AG04450 (cell line): ENCODE data around the gene NUP107. TPM values are rescaled to one million over a fixed set of nuclear protein-coding genes. Genes with fewer than 3 reads are reported as not detected.

ENCODE experiments used
- CTCF ChIA-PET: fragments of 300-600, 350-600 bp; formaldehyde crosslinking; extraction: SDS; loops from one replicate; lab custom pipeline; 2022; ENCODE audit warnings: antibody characterized with exemption, inconsistent platforms; lab: Charles Lee
- POLR2A ChIA-PET: fragments of 350-600 bp; formaldehyde crosslinking; extraction: SDS; loops from one replicate; lab custom pipeline; 2021; ENCODE audit warnings: antibody characterized with exemption, inconsistent platforms; lab: Yijun Ruan, JAX
- DNase-seq: peaks from one replicate; pipeline ENCODE4 v3.0.0-alpha.2; 2011; ENCODE audit warnings: low read depth, low spot score
- H3K27ac ChIP-seq: one replicate; pipeline ENCODE4 v1.5.1; 2012; ENCODE audit warnings: low read depth, low read length, control low read depth
- H3K27me3 ChIP-seq: one replicate; pipeline ENCODE4 v1.6.0; 2012; ENCODE audit warnings: low read length; ENCODE audit not compliant: control insufficient read depth, insufficient read depth
- H3K4me3 ChIP-seq: 2 replicates; pipeline ENCODE4 v1.5.1; 2011; ENCODE audit warnings: mild to moderate bottlenecking, low read depth, low read length, control low read depth
- H3K9me3 ChIP-seq: 2 replicates; pipeline ENCODE4 v1.5.1; 2012; ENCODE audit warnings: low read length; ENCODE audit not compliant: control insufficient read depth, insufficient read depth
- CTCF ChIP-seq: IDR thresholded peaks from 2 replicates; pipeline ENCODE4 v1.5.1; 2011; ENCODE audit warnings: low read depth, low read length, control low read depth, inconsistent platforms
- polyA plus RNA-seq: library from polyadenylated mRNA; depleted of rRNA; stranded (reverse); fragments of >200 nt; gene quantifications from 2 replicates; pipeline ENCODE4 v1.2.3, GENCODE V29; 2011

The NUP107 gene
- polyA plus RNA-seq, 1 experiment = 46.7 TPM

- no peaks in the 10 kb centered on the region for H3K9me3 ChIP-seq
- TF ChIP-seq CTCF = no peak
- H3K27me3 ChIP-seq = no peaks in the 10 kb centered on the region
- CTCF ChIA-PET = interaction anchor here (0.5 kb wide), 1 partner anchor 54 kb away, joined by 3 read pairs; no protein-coding TSS in a partner anchor
- POLR2A ChIA-PET = interaction anchor here (0.7 to 1.0 kb wide), 2 partner anchors 18 to 391 kb away, joined by 3 read pairs; no protein-coding TSS in a partner anchor
- DNase-seq = no peak
- no peak overlapping the region for H3K4me3 ChIP-seq
- H3K27ac ChIP-seq = no peak overlapping the region
These were observed 98.6 kb downstream of the NUP107 start for GRCh38 chr12:68785358-68785757.

GRCh38 chr12:68785823-68786222, 99.0 kb downstream of the NUP107 start:
- no peaks in the 10 kb centered on the region for H3K27me3 ChIP-seq
- no peak overlapping the region for H3K27ac ChIP-seq
- no peak for DNase-seq
- no peak overlapping the region for H3K4me3 ChIP-seq
- ChIA-PET CTCF (interaction anchor here (0.5 to 0.6 kb wide), 2 partner anchors 54 to 357 kb away, joined by 3 to 6 read pairs; no protein-coding TSS in a partner anchor), POLR2A (interaction anchor here (0.7 to 1.0 kb wide), 2 partner anchors 18 to 391 kb away, joined by 3 read pairs; no protein-coding TSS in a partner anchor)
- no peaks in the 10 kb centered on the region for H3K9me3 ChIP-seq
- no peak for TF ChIP-seq CTCF

- no peak overlapping the region for H3K27ac ChIP-seq
- ChIA-PET CTCF (interaction anchor here (0.6 to 1.0 kb wide), 2 partner anchors 20 to 22 kb away, joined by 3 read pairs; no protein-coding TSS in a partner anchor), POLR2A (interaction anchor here (0.6 to 1.2 kb wide), 2 partner anchors 22 to 53 kb away, joined by 3 read pairs; no protein-coding TSS in a partner anchor)
- DNase-seq = no peak
- no peaks in the 10 kb centered on the region for H3K27me3 ChIP-seq
- H3K9me3 ChIP-seq = no peaks in the 10 kb centered on the region
- TF ChIP-seq CTCF = no peak
- H3K4me3 ChIP-seq = no peak overlapping the region
These were observed 100.2 kb downstream of the NUP107 start for GRCh38 chr12:68786929-68787328.

GRCh38 chr12:68788554-68789143, 101.9 kb downstream of the NUP107 start:
- Histone ChIP-seq H3K9me3 (no peaks in the 10 kb centered on the region), H3K27me3 (no peaks in the 10 kb centered on the region), H3K4me3 (no peak overlapping the region), H3K27ac (no peak overlapping the region)
- ChIA-PET POLR2A (no interaction called here), CTCF (interaction anchor here (0.9 kb wide), 1 partner anchor 19 kb away, joined by 3 read pairs; the partner anchor contains the start of gene MDM2)
- TF ChIP-seq CTCF = no peak
- DNase-seq = no peak
